Neural cell (in vitro differentiated cells): ENCODE data around the gene USP6.
"Not testable (repeated sequence)": the region's sequence is repeated elsewhere in the genome, so short reads cannot be mapped to it uniquely, and the experiment has no call there.

ENCODE experiments used
- CTCF ChIP-seq: fragments of 450-650 bp; IDR thresholded peaks from 2 replicates; pipeline ENCODE4 v1.5.1; 2014; ENCODE audit warnings: antibody characterized with exemption, mild to moderate bottlenecking, moderate library complexity; ENCODE audit not compliant: poor library complexity, severe bottlenecking
- POLR2AphosphoS5 ChIP-seq: IDR thresholded peaks from 2 replicates; pipeline ENCODE4 v1.6.1; 2012

- not testable (repeated sequence) for TF ChIP-seq CTCF, POLR2AphosphoS5
Measured at GRCh38 chr17:5221912-5222311, 106.1 kb downstream of the USP6 start.
